HEK293 (cell line): ENCODE measurements around the gene AIRE.

Experiments
- CTCF ChIA-PET: fragments of 350-600 bp; formaldehyde crosslinking; extraction: SDS; loops from one replicate; lab custom pipeline; 2021; ENCODE audit warnings: antibody characterized with exemption; lab: Yijun Ruan, JAX
- POLR2A ChIA-PET: fragments of 300-600 bp; formaldehyde crosslinking; extraction: SDS; loops from one replicate; lab custom pipeline; 2020; ENCODE audit warnings: antibody characterized with exemption, inconsistent platforms; lab: Yijun Ruan, JAX
- H3K27ac ChIP-seq: fragments of 200-500 bp; sonication (Bioruptor generic); 2 replicates; pipeline ENCODE4 v1.5.1; 2014; ENCODE audit warnings: low read depth, low read length, control low read depth, inconsistent platforms; ENCODE audit errors: extremely low read depth
- H3K36me3 ChIP-seq, 2 experiments: fragments of 200-500 bp in 1 of 2; sonication (Bioruptor generic) in 1 of 2; 1 replicate in 1 of 2; 2 replicates in 1 of 2; pipeline ENCODE4 v1.5.1; 2014 to 2017; ENCODE audit warnings: inconsistent platforms in 2 of 2, low read length in 2 of 2; ENCODE audit not compliant: control insufficient read depth in 2 of 2, insufficient read depth in 1 of 2
- H3K4me1 ChIP-seq: fragments of 200-500 bp; sonication (Bioruptor generic); 2 replicates; pipeline ENCODE4 v1.5.1; 2014; ENCODE audit warnings: mild to moderate bottlenecking, low read length, inconsistent platforms; ENCODE audit not compliant: control insufficient read depth, insufficient read depth
- H3K4me3 ChIP-seq: 2 replicates; pipeline ENCODE4 v1.5.1; 2011; ENCODE audit warnings: low read depth, mild to moderate bottlenecking, control low read depth, low read length, moderate library complexity
- H3K9me3 ChIP-seq: fragments of 200-500 bp; sonication (Bioruptor generic); 2 replicates; pipeline ENCODE4 v1.5.1; 2014; ENCODE audit warnings: low read depth, low read length, inconsistent platforms; ENCODE audit not compliant: control insufficient read depth, insufficient read depth
- OSR2 ChIP-seq: fragments of 450-650 bp; formaldehyde crosslinking; IDR thresholded peaks from 2 replicates; pipeline ENCODE4 v1.5.1; 2016; ENCODE audit warnings: missing biosample characterization, missing genetic modification characterization
- PRDM1 ChIP-seq: fragments of 450-650 bp; formaldehyde crosslinking; IDR thresholded peaks from 2 replicates; pipeline ENCODE4; 2016; ENCODE audit warnings: missing biosample characterization, missing genetic modification characterization
- SCRT2 ChIP-seq: fragments of 450-650 bp; formaldehyde crosslinking; IDR thresholded peaks from 2 replicates; pipeline ENCODE4 v1.5.1; 2016; ENCODE audit warnings: missing biosample characterization, missing genetic modification characterization
- YY1 ChIP-seq: fragments of 450-650 bp; formaldehyde crosslinking; IDR thresholded peaks from 2 replicates; pipeline ENCODE4 v1.5.1; 2018; ENCODE audit warnings: missing biosample characterization, missing genetic modification characterization
- ZNF132 ChIP-seq: fragments of 450-650 bp; formaldehyde crosslinking; IDR thresholded peaks from 2 replicates; pipeline ENCODE4 v1.5.1; 2017; ENCODE audit warnings: missing biosample characterization, missing genetic modification characterization, borderline replicate concordance
- ZNF138 ChIP-seq: fragments of 450-650 bp; formaldehyde crosslinking; IDR thresholded peaks from 2 replicates; pipeline ENCODE4 v1.5.1; 2016; ENCODE audit warnings: missing biosample characterization, missing genetic modification characterization, borderline replicate concordance
- ZNF2 ChIP-seq: fragments of 450-650 bp; formaldehyde crosslinking; IDR thresholded peaks from 2 replicates; pipeline ENCODE4 v1.5.1; 2016; ENCODE audit warnings: missing biosample characterization, missing genetic modification characterization
- ZNF311 ChIP-seq: fragments of 450-650 bp; formaldehyde crosslinking; IDR thresholded peaks from 2 replicates; pipeline ENCODE4 v1.5.1; 2017; ENCODE audit warnings: missing biosample characterization, missing genetic modification characterization, borderline replicate concordance
- ZNF394 ChIP-seq: fragments of 450-650 bp; formaldehyde crosslinking; IDR thresholded peaks from 2 replicates; pipeline ENCODE4 v1.5.1; 2016; ENCODE audit warnings: missing biosample characterization, missing genetic modification characterization, mild to moderate bottlenecking, moderate library complexity, borderline replicate concordance
- ZNF521 ChIP-seq: fragments of 450-650 bp; formaldehyde crosslinking; IDR thresholded peaks from 2 replicates; pipeline ENCODE4 v1.5.1; 2017; ENCODE audit warnings: missing biosample characterization, mild to moderate bottlenecking, missing genetic modification characterization
- ZNF792 ChIP-seq: fragments of 450-650 bp; formaldehyde crosslinking; IDR thresholded peaks from 2 replicates; pipeline ENCODE4 v1.5.1; 2016; ENCODE audit warnings: missing biosample characterization, missing genetic modification characterization
- ZNF830 ChIP-seq: fragments of 450-650 bp; IDR thresholded peaks from 2 replicates; pipeline ENCODE4 v1.5.0; 2018; ENCODE audit warnings: missing biosample characterization, missing genetic modification characterization, low read depth, mild to moderate bottlenecking, moderate library complexity
- TF ChIP-seq, protein P1 (sequence below): fragments of 450-650 bp; IDR thresholded peaks from 2 replicates; pipeline ENCODE4 v1.5.1; 2018; ENCODE audit warnings: missing biosample characterization, mild to moderate bottlenecking, missing genetic modification characterization
- TF ChIP-seq, protein P2 (sequence below): fragments of 450-650 bp; formaldehyde crosslinking; IDR thresholded peaks from 2 replicates; pipeline ENCODE4 v1.5.1; 2017; ENCODE audit warnings: missing biosample characterization, missing genetic modification characterization
- TF ChIP-seq, protein P3 (sequence below): fragments of 450-650 bp; formaldehyde crosslinking; IDR thresholded peaks from 2 replicates; pipeline ENCODE4 v1.5.1; 2016; ENCODE audit warnings: missing biosample characterization, missing genetic modification characterization
- TF ChIP-seq, protein P4 (sequence below): fragments of 450-650 bp; formaldehyde crosslinking; IDR thresholded peaks from 2 replicates; pipeline ENCODE4 v1.5.1; 2016; ENCODE audit warnings: missing biosample characterization, missing genetic modification characterization

Gene AIRE

DNA sequence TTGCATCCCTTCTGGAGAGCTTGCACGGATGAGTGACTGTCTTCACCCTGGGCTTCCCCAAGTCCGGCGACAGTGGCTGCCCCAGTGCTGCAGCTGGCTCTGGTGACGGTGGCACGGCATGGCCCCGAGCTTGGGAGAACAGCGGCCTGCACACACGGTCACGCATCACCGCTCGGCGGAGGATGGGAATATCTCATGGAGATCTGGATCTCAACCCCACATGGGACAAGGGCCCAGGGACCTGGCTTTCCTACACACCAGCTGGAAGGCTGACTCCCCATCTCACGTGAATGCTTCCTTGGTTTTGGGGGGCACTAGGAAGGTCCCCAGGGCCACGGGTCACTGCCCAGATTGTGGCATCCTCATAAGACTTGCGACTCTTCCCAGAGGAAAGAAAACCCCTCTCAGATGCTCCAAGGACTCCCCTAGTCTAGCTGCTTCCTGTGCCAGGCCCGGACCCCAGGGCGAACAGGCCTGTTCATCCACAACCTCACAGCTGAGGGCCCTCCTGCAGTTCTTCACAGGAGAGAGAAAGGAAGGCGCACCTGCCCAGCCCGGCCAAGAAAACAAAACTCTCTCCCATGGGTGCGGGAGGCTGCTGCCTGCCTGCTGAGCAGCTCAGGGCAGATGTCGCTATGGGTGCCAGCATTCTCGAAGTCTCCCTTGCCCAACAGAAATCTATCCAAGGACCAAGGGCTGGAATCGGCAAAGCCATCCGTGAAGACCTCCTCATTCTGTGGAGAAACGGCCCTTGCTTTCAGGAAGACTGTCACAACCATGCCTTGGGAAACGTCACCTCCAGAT is 43.6 kb downstream of the AIRE start:
- H3K4me1 ChIP-seq, result no peaks in the 10 kb centered on the region
- TF ChIP-seq ZNF521 (tag by site-specific recombination), result no peak
- TF ChIP-seq, protein P1, sequence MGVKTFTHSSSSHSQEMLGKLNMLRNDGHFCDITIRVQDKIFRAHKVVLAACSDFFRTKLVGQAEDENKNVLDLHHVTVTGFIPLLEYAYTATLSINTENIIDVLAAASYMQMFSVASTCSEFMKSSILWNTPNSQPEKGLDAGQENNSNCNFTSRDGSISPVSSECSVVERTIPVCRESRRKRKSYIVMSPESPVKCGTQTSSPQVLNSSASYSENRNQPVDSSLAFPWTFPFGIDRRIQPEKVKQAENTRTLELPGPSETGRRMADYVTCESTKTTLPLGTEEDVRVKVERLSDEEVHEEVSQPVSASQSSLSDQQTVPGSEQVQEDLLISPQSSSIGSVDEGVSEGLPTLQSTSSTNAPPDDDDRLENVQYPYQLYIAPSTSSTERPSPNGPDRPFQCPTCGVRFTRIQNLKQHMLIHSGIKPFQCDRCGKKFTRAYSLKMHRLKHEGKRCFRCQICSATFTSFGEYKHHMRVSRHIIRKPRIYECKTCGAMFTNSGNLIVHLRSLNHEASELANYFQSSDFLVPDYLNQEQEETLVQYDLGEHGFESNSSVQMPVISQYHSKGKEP (tag by site-specific recombination), result peak; percentile 95
- H3K27ac ChIP-seq, result 0 out of 2 replicates have a peak overlapping the region, but pooled peaks have one; percentile 2
- no peak overlapping the region for H3K4me3 ChIP-seq
- ChIA-PET CTCF (interaction anchor here (0.7 kb wide), 1 partner anchor 8 kb away, joined by 4 read pairs; no protein-coding TSS in a partner anchor), POLR2A (interaction anchor here (1.0 to 1.5 kb wide), 3 partner anchors 9 to 29 kb away, joined by 4 to 5 read pairs (median 4); partner anchors contain the start of gene PFKL)
- H3K36me3 ChIP-seq, result peaks cover 0 to 33% of the 10 kb centered on the region in 2 experiments; a peak in 1 of 3 replicates
- H3K9me3 ChIP-seq, result no peaks in the 10 kb centered on the region

DNA sequence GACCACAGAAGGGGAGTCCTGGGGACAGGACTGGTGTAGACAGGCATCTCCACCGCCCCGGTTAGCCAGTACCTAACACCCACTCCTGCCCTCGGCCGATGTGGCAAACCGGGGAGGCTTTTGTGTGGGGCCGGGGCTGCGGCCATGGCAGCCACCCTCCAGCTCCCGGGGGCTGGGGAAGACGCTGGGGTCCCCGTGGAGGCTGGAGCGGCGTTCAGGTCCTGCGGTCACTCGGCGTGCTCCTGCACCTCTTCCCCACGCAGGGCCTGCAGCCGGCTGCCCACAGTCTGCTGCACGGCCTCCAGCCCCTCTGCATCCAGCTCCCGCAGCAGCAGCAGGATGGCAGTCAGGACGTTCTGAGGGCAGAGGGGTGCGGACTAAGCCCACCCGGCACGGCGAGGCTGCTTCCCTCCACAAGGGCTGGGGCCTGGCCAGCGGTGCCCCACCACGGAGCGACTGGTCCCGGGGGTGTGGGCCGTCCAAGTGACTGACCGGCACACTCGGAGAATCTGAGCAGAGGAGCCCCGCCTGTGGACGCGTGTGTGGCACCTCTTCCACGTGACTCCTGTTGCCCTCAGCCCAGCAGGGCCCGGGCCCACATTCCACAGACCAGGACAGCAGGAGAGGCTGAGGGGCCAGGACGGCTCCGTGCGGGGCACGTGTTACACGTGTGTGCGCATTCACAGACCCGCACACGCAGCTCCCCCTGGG is 44.5 kb downstream of the AIRE start:
- Histone ChIP-seq H3K4me3 (no peak overlapping the region), H3K9me3 (no peaks in the 10 kb centered on the region), H3K4me1 (no peaks in the 10 kb centered on the region), H3K27ac (no peak overlapping the region), H3K36me3 (peaks cover 0 to 25% of the 10 kb centered on the region in 2 experiments; a peak in 1 of 3 replicates)
- POLR2A ChIA-PET, result interaction anchor here (1.1 to 1.5 kb wide), 2 partner anchors 14 to 30 kb away, joined by 4 to 5 read pairs; partner anchors contain the start of gene PFKL
- TF ChIP-seq ZNF394 (tag by site-specific recombination) (no peak), SCRT2 (tag by site-specific recombination) (no peak), PRDM1 (tag by site-specific recombination) (no peak), ZNF311 (tag by site-specific recombination) (no peak)
- CTCF ChIA-PET, result no interaction called here

DNA sequence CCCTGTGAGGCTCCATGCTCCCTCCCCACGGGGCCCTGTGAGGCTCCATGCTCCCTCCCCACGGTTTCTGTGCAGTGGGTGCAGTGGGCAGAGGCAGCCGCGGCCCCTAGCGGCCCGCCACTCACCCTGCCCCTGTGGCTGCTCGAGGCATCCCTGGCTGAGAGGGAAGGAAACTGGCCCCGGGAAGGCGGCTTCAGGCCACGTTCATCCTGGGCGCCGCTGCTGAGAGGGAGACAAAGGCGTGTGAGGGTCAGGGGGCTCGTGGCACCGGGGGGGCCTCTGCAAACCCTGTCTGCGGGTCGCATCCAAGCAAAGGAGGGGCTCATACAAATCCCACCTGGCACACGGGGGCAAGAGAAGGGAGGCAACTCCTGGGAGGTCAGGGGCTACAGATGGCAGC is 45.0 kb downstream of the AIRE start:
- TF ChIP-seq, protein P2, sequence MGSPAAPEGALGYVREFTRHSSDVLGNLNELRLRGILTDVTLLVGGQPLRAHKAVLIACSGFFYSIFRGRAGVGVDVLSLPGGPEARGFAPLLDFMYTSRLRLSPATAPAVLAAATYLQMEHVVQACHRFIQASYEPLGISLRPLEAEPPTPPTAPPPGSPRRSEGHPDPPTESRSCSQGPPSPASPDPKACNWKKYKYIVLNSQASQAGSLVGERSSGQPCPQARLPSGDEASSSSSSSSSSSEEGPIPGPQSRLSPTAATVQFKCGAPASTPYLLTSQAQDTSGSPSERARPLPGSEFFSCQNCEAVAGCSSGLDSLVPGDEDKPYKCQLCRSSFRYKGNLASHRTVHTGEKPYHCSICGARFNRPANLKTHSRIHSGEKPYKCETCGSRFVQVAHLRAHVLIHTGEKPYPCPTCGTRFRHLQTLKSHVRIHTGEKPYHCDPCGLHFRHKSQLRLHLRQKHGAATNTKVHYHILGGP (tag by site-specific recombination), result no peak
- TF ChIP-seq ZNF830 (no peak), OSR2 (tag by site-specific recombination) (no peak), ZNF138 (tag by site-specific recombination) (no peak)
- TF ChIP-seq, all 188 proteins: peak for 0
- Histone ChIP-seq H3K4me1 (no peaks in the 10 kb centered on the region), H3K4me3 (no peak overlapping the region), H3K27ac (no peak overlapping the region), H3K9me3 (no peaks in the 10 kb centered on the region), H3K36me3 (peaks cover 0 to 20% of the 10 kb centered on the region in 2 experiments; a peak in 1 of 3 replicates)
- ChIA-PET CTCF (no interaction called here), POLR2A (no interaction called here)

DNA sequence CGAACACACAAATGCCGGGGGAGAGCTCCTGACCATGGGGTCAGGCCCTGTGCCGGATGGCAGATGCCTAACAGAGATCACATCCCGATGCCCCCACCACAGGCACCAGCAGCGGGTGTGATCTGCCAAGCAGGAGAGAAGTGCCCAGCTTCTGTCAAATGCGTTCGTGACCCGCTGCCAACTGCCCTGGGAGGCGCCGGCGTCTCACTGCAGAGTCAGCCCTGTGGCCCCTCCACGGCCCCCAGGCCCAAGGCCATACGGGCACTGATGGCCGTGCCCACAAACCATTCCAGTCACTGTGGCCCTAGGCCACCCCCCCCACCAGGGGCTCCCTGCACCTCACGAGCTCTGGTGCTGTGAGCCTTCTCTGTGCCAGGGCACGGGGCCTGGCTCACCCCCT is 45.5 kb downstream of the AIRE start:
- no peak overlapping the region for H3K27ac ChIP-seq
- H3K4me1 ChIP-seq, result no peaks in the 10 kb centered on the region
- no peaks in the 10 kb centered on the region for H3K9me3 ChIP-seq
- no peak overlapping the region for H3K4me3 ChIP-seq
- CTCF ChIA-PET, result no interaction called here
- peaks cover 0 to 16% of the 10 kb centered on the region in 2 experiments; a peak in 1 of 3 replicates for H3K36me3 ChIP-seq
- POLR2A ChIA-PET, result no interaction called here
- TF ChIP-seq ZNF2, result no peak
- TF ChIP-seq, protein P3, sequence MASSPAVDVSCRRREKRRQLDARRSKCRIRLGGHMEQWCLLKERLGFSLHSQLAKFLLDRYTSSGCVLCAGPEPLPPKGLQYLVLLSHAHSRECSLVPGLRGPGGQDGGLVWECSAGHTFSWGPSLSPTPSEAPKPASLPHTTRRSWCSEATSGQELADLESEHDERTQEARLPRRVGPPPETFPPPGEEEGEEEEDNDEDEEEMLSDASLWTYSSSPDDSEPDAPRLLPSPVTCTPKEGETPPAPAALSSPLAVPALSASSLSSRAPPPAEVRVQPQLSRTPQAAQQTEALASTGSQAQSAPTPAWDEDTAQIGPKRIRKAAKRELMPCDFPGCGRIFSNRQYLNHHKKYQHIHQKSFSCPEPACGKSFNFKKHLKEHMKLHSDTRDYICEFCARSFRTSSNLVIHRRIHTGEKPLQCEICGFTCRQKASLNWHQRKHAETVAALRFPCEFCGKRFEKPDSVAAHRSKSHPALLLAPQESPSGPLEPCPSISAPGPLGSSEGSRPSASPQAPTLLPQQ (tag by site-specific recombination), result no peak
- TF ChIP-seq, protein P4, sequence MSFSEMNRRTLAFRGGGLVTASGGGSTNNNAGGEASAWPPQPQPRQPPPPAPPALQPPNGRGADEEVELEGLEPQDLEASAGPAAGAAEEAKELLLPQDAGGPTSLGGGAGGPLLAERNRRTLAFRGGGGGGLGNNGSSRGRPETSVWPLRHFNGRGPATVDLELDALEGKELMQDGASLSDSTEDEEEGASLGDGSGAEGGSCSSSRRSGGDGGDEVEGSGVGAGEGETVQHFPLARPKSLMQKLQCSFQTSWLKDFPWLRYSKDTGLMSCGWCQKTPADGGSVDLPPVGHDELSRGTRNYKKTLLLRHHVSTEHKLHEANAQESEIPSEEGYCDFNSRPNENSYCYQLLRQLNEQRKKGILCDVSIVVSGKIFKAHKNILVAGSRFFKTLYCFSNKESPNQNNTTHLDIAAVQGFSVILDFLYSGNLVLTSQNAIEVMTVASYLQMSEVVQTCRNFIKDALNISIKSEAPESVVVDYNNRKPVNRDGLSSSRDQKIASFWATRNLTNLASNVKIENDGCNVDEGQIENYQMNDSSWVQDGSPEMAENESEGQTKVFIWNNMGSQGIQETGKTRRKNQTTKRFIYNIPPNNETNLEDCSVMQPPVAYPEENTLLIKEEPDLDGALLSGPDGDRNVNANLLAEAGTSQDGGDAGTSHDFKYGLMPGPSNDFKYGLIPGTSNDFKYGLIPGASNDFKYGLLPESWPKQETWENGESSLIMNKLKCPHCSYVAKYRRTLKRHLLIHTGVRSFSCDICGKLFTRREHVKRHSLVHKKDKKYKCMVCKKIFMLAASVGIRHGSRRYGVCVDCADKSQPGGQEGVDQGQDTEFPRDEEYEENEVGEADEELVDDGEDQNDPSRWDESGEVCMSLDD (tag by site-specific recombination), result no peak
- no peak for TF ChIP-seq ZNF132 (tag by site-specific recombination)
- no peak for TF ChIP-seq YY1 (tag by site-specific recombination)
- no peak for TF ChIP-seq ZNF792
